HepG2 (cell line): ENCODE data around the gene PCCB. TPM values are rescaled to one million over a fixed set of nuclear protein-coding genes. Genes with fewer than 3 reads are reported as not detected.

Experiments used
- ATAC-seq: fragments of 200-7000 bp; cut with Tn5 transposase; 3 replicates; pipeline ENCODE4 v1.9.1; 2020; ENCODE audit warnings: mild to moderate bottlenecking, moderate library complexity
- BruUV-seq: library from RNA; stranded (reverse); fragments of 400-500 nt; replicated peaks from 2 replicates; lab custom pipeline; 2021; lab: Mats Ljungman, UMichigan
- CTCF ChIA-PET: fragments of 300-600 bp; formaldehyde crosslinking; extraction: SDS; loops from one replicate; lab custom pipeline; 2021; ENCODE audit warnings: low total read pairs, inconsistent platforms, low intra/inter-chr PET ratio; lab: Yijun Ruan, JAX
- POLR2A ChIA-PET: fragments of 350-600 bp; sonication (Branson Sonifier 250); formaldehyde crosslinking; loops from one replicate; lab custom pipeline; 2020; ENCODE audit warnings: antibody characterized with exemption, inconsistent platforms; lab: Yijun Ruan, JAX
- DNase-seq: peaks from one replicate; pipeline ENCODE4 v3.0.0-alpha.2; 2015; ENCODE audit warnings: low spot score
- FAIRE-seq: peaks from 3 replicates; lab custom pipeline; 2011; peaks lifted over from hg19 to GRCh38; lab: Jason Lieb, UNC
- H2AFZ ChIP-seq: one replicate; pipeline ENCODE4 v1.6.1; 2011; ENCODE audit warnings: low read length, inconsistent platforms
- H3K27ac ChIP-seq: fragments of 300-600 bp; 3 replicates; pipeline ENCODE4 v1.8.0; 2011; ENCODE audit warnings: mixed run types, mild to moderate bottlenecking, mixed read lengths, low read length, inconsistent platforms; ENCODE audit not compliant: insufficient read depth; ENCODE audit errors: extremely low read length
- H3K27me3 ChIP-seq, 2 experiments: fragments of 200-600 bp in 1 of 2; 2 replicates in 1 of 2; 3 replicates in 1 of 2; pipeline versions ENCODE4 v1.6.0 to v1.8.0; 2011; ENCODE audit warnings: low read length in 2 of 2, mild to moderate bottlenecking in 2 of 2, moderate library complexity in 2 of 2, inconsistent platforms in 1 of 2; ENCODE audit not compliant: insufficient read depth in 2 of 2, control insufficient read depth in 1 of 2
- H3K36me3 ChIP-seq, 2 experiments: fragments of 200-600 bp in 1 of 2; replicated peaks in 1 of 2; 2 replicates in 1 of 2; 3 replicates in 1 of 2; pipeline versions ENCODE4 v1.5.1 to v1.8.0; 2011; ENCODE audit warnings: low read length in 2 of 2, inconsistent platforms in 1 of 2; ENCODE audit not compliant: insufficient read depth in 2 of 2, control insufficient read depth in 1 of 2
- H3K4me1 ChIP-seq: 2 replicates; pipeline ENCODE4 v1.5.1; 2012; ENCODE audit warnings: low read length, inconsistent platforms; ENCODE audit not compliant: insufficient read depth
- H3K4me2 ChIP-seq: 2 replicates; pipeline ENCODE4 v1.6.0; 2011; ENCODE audit warnings: low read depth, low read length, inconsistent platforms
- H3K4me3 ChIP-seq, 3 experiments: fragments of 200-600 bp in 1 of 3; sonication (generic), shearing (Covaris generic) in 1 of 3; replicated peaks in 1 of 3; 2 replicates each; pipeline ENCODE4 v1.5.1; 2011 to 2016; ENCODE audit warnings: low read length in 3 of 3, inconsistent platforms in 2 of 3, low read depth in 2 of 3, mild to moderate bottlenecking in 2 of 3, control low read depth in 1 of 3, mixed read lengths in 1 of 3; ENCODE audit not compliant: insufficient read depth in 1 of 3
- H3K79me2 ChIP-seq: one replicate; pipeline ENCODE4 v1.6.1; 2011; ENCODE audit warnings: low read length, inconsistent platforms; ENCODE audit not compliant: insufficient read depth
- H3K9ac ChIP-seq: 2 replicates; pipeline ENCODE4 v1.6.0; 2011; ENCODE audit warnings: mild to moderate bottlenecking, low read depth, low read length, inconsistent platforms; ENCODE audit not compliant: insufficient read depth
- H3K9me3 ChIP-seq: 2 replicates; pipeline ENCODE4 v1.5.1; 2012; ENCODE audit warnings: mild to moderate bottlenecking, low read length
- H4K20me1 ChIP-seq: 2 replicates; pipeline ENCODE4 v1.6.0; 2011; ENCODE audit warnings: inconsistent platforms, mild to moderate bottlenecking, low read length, moderate library complexity; ENCODE audit not compliant: insufficient read depth
- ESRRA ChIP-seq: sonication (generic); formaldehyde crosslinking; IDR thresholded peaks from 2 replicates; pipeline ENCODE4 v1.5.1; 2020; ENCODE audit warnings: mild to moderate bottlenecking, low read depth, missing genetic modification reagents
- KLF6 ChIP-seq: IDR thresholded peaks from 2 replicates; pipeline ENCODE4 v1.8.0; 2016; ENCODE audit warnings: missing biosample characterization, missing genetic modification reagents
- MYC ChIP-seq: sonication (generic); formaldehyde crosslinking; IDR thresholded peaks from 2 replicates; pipeline ENCODE4 v1.9.0; 2021; ENCODE audit warnings: missing genetic modification reagents, borderline replicate concordance
- NONO ChIP-seq, 2 experiments: fragments of 450-650 bp in 1 of 2; sonication (generic) in 1 of 2; formaldehyde crosslinking in 1 of 2; IDR thresholded peaks in 1 of 2; conservative IDR thresholded peaks in 1 of 2; 2 replicates each; pipeline versions ENCODE4 v1.6.1 to v1.8.0; 2017 to 2022; ENCODE audit warnings: mild to moderate bottlenecking in 1 of 2, missing genetic modification reagents in 1 of 2, moderate library complexity in 1 of 2
- ZNF724P ChIP-seq: sonication (generic); formaldehyde crosslinking; IDR thresholded peaks from 2 replicates; pipeline ENCODE4 v1.8.0; 2022; ENCODE audit warnings: missing genetic modification reagents, borderline replicate concordance
- ZNF777 ChIP-seq: sonication (generic); formaldehyde crosslinking; IDR thresholded peaks from 2 replicates; pipeline ENCODE4 v1.4.0; 2020; ENCODE audit warnings: missing genetic modification reagents
- WGBS: methylation state at CpG from one replicate; pipeline ENCODE4 v1.1.6; 2017; ENCODE audit warnings: low lambda C conversion rate; 5-methylcytosine and 5-hydroxymethylcytosine counted together
- in situ Hi-C: cut with HindIII; loops from 2 replicates; pipeline ENCODE4 v1.10.0; 2017; ENCODE audit warnings: low pct_unique_long_range_greater_than_20kb; ENCODE audit not compliant: extremely low pct_ligation_motif_present
- intact Hi-C: fragments of 100-400 bp; cut with micrococcal nuclease; formaldehyde crosslinking; loops from one replicate; pipeline ENCODE4 v1.10.0; 2022; ENCODE audit not compliant: unreplicated experiment
- polyA plus RNA-seq, 8 experiments: library from polyadenylated mRNA; depleted of rRNA in 3 of 8; stranded (reverse) in 7 of 8; unstranded in 1 of 8; fragments of >200 nt; fragmentation: Illumina TruSeq in 4 of 8; extraction: Trizol in 4 of 8; gene quantifications; 2 replicates each; pipeline versions ENCODE4 v1.2.1 to v1.2.3, GENCODE V29; 2011 to 2016; ENCODE audit warnings: low read depth in 4 of 8, missing spikeins in 1 of 8, mixed read lengths in 1 of 8; ENCODE audit not compliant: insufficient read depth in 1 of 8
- total RNA-seq, 5 experiments: library from RNA; depleted of rRNA; stranded (reverse); fragments of >200 nt; fragmentation: Illumina TruSeq; extraction: Trizol; gene quantifications; 2 replicates each; pipeline ENCODE4 v1.2.3, GENCODE V29; 2016; ENCODE audit warnings: low read depth in 1 of 5
- TF ChIP-seq, protein P1 (sequence below): sonication (generic); formaldehyde crosslinking; IDR thresholded peaks from 2 replicates; pipeline ENCODE4 v1.4.0; 2020; ENCODE audit warnings: missing genetic modification reagents

The PCCB gene
- total and polyA plus RNA-seq, 2 of the 13 experiments (the other 11 are each of a cell fraction or from before 2014, with no cell fraction given): 84.1 to 88.7 TPM

DNA sequence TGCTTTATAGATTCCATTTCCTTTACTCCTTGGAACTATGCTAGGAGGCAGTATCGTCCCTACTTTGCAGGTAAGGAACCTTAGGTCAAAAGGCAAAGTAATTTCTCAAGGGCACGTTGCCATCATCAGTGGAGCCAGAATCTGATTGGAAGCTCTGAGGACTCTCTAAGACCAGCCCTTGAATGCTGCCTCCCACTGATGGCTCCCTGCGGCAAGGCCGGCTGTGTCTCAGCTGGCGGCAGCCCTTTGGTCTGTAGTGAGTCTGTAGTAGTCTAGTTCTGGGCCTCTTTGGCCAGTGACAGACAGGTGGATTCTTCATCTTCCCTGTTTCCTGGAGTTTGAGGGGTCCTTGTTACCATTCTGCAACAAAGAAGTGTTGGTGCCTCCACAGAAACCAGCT lies 76.2 kb downstream of the PCCB start (continued):
- TF ChIP-seq, protein P1, sequence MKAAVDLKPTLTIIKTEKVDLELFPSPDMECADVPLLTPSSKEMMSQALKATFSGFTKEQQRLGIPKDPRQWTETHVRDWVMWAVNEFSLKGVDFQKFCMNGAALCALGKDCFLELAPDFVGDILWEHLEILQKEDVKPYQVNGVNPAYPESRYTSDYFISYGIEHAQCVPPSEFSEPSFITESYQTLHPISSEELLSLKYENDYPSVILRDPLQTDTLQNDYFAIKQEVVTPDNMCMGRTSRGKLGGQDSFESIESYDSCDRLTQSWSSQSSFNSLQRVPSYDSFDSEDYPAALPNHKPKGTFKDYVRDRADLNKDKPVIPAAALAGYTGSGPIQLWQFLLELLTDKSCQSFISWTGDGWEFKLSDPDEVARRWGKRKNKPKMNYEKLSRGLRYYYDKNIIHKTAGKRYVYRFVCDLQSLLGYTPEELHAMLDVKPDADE (CRISPR knock-in tag): no peak
- TF ChIP-seq KLF6 (CRISPR knock-in tag): no peak
- TF ChIP-seq MYC: no peak
- no peak for TF ChIP-seq ZNF777 (CRISPR knock-in tag)

DNA sequence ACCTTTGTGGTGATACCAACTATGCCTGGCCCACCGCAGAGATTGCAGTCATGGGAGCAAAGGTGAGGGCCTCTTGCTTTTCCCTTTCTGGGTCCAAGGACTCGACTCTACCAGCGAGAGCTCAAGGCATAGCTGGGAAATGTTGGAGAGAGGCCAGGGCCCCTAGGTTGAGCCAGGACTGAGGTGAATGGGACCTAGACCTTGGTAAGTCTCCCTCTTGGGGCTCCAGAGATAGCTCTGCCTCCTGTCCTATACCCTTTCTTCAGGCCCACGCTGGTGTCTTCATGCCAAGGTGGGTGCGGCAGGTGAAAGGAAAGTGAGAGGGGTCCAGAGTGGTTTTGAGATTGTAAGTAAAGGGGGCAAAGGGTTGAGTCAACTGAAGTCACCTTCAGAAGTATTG lies 77.5 kb downstream of the PCCB start:
- Histone ChIP-seq H3K9ac (no peak overlapping the region), H3K4me2 (no peak overlapping the region), H3K4me1 (0 out of 2 replicates have a peak, but pooled peaks cover 3% of the 10 kb centered on the region), H3K27ac (no peak overlapping the region), H4K20me1 (no peaks in the 10 kb centered on the region), H3K27me3 (no peaks in the 10 kb centered on the region)
- intact Hi-C loops: no loop called here
- no peak for DNase-seq
- BruUV-seq: no TSS peak
- ChIA-PET POLR2A (no interaction called here), CTCF (no interaction called here)
- in situ Hi-C loops: no loop called here
- TF ChIP-seq ESRRA (no peak), NONO (IDR thresholded peaks at IDR 0.05) (no peak), NONO (CRISPR knock-in tag; conservative IDR thresholded peaks at IDR 0.05) (no peak), ZNF724P (CRISPR knock-in tag) (no peak)
- TF ChIP-seq, all 625 proteins: peak for 0
- ATAC-seq: no peak; the same call in 2 of the 3 replicates
- H3K79me2 ChIP-seq: no peaks in the 10 kb centered on the region
- WGBS: 90% methylated on average over 4 of the region's 5 CpGs
- no peak overlapping the region for H2AFZ ChIP-seq
- H3K36me3 ChIP-seq: peaks cover 15 to 46% of the 10 kb centered on the region in 2 experiments; a peak in 4 of 5 replicates
- no peak for FAIRE-seq
- peaks cover 7% of the 10 kb centered on the region; the same call in 1 of the 2 replicates for H3K9me3 ChIP-seq
- H3K4me3 ChIP-seq: no peak overlapping the region
